ENCODE measurements around the gene ZNRD2.

DNA sequence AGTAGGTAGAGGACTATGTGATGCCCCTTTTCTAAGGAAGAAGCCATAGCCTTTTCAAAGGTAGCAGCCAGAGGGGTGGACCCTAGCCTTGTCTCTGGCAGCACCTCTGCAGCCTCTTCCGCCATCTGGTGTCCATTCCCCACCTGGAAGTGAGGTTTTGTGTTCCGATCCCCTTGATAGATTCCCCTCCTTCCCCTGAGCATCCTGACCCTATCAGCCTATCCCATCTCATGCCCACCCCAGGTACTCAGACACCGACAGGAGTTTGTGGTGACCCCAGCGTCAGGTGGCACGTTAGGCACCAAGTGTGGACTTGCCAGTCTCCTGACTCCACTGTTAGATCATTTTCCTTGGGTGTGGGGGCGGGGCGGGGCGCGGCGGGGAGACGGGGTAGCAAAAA is 1.7 kb downstream of the ZNRD2 start:
- no peak for TF ChIP-seq TAF1 (IDR thresholded peaks at IDR 0.05; ENCODE audit: borderline replicate concordance, insufficient read depth, low read length)
- no peak for TF ChIP-seq POLR2AphosphoS5 (IDR thresholded peaks at IDR 0.05; ENCODE audit: low read depth, low read length)
- TF ChIP-seq, protein P1, sequence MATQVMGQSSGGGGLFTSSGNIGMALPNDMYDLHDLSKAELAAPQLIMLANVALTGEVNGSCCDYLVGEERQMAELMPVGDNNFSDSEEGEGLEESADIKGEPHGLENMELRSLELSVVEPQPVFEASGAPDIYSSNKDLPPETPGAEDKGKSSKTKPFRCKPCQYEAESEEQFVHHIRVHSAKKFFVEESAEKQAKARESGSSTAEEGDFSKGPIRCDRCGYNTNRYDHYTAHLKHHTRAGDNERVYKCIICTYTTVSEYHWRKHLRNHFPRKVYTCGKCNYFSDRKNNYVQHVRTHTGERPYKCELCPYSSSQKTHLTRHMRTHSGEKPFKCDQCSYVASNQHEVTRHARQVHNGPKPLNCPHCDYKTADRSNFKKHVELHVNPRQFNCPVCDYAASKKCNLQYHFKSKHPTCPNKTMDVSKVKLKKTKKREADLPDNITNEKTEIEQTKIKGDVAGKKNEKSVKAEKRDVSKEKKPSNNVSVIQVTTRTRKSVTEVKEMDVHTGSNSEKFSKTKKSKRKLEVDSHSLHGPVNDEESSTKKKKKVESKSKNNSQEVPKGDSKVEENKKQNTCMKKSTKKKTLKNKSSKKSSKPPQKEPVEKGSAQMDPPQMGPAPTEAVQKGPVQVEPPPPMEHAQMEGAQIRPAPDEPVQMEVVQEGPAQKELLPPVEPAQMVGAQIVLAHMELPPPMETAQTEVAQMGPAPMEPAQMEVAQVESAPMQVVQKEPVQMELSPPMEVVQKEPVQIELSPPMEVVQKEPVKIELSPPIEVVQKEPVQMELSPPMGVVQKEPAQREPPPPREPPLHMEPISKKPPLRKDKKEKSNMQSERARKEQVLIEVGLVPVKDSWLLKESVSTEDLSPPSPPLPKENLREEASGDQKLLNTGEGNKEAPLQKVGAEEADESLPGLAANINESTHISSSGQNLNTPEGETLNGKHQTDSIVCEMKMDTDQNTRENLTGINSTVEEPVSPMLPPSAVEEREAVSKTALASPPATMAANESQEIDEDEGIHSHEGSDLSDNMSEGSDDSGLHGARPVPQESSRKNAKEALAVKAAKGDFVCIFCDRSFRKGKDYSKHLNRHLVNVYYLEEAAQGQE (IDR thresholded peaks at IDR 0.05; ENCODE audit: insufficient read depth in 1 of 2, low read depth in 2 of 2, low read length in 2 of 2): no peak
